HuH-7 (cell line): ENCODE data around the gene ERLIN1.

Experiments
- DNase-seq: peaks from one replicate; pipeline ENCODE4 v3.0.0; 2011; ENCODE audit warnings: low spot score

ERLIN1 gene

DNA sequence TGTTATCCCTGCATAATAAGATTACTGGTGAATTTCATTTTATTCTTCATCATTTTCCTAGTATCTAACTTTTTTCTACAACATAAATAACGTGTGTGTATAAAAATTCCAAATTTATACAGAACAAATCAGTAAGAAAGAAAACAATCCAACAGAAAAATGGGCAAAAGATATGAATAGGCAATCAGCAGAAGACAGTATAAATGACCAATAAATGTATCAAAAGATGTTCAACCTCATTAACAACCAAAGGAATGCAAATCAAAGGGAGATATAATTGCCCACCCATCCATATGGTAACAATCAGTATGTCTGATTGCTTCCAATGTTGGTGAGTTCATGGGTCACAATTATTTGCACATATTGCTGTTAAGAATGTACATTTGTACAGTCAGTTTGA is 13.5 kb downstream of the ERLIN1 start:
- DNase-seq, result no peak

DNA sequence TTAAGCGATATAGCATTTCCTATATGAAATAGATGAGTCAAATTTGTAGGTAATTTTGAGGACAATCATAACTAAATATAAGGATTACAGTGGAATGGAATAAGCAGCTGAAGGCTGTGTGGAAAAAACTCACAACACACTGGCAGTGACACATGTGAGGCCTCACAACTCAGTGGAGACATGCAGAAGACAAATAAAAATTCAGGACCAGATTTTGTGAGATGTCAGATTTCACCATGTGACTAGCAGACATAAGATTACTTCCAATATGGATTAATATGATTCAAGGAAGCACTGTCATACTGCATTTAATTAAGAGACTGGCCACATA is 17.6 kb downstream of the ERLIN1 start:
- no peak for DNase-seq

DNA sequence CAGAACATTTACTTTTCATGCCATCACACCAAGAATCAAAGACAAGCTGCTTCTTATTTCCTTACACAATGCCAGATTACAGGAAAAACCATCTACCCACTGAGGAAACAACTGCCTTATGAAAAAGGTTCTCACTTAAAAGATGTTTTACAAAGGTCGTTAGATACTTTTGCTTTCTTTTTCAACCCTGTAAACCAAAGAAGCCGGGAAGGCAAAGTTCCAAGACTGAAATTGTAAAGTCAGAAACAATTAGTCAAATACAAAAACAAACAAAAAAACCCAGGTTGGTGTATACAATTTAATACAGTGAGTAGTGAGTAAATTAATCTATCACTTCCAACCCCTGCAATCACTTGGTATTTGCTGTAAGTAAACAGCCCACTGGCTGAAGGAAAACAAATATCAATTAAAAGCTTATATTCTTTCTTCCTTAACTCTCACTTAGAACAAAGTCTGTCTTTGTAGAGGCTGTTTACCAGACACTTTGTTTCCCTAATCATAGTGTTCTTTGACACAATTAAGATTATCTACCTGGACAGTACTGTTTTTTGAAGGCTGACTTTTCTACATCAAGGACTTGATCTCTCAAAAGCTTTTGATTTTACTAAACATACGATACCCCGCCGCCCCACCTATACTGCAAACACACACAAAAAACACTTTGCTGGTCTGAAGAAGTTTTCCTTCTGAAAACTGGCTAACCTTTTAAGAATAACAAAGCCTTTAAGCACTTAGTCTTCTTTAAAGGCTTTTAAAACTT is 18.1 kb downstream of the ERLIN1 start:
- no peak for DNase-seq

DNA sequence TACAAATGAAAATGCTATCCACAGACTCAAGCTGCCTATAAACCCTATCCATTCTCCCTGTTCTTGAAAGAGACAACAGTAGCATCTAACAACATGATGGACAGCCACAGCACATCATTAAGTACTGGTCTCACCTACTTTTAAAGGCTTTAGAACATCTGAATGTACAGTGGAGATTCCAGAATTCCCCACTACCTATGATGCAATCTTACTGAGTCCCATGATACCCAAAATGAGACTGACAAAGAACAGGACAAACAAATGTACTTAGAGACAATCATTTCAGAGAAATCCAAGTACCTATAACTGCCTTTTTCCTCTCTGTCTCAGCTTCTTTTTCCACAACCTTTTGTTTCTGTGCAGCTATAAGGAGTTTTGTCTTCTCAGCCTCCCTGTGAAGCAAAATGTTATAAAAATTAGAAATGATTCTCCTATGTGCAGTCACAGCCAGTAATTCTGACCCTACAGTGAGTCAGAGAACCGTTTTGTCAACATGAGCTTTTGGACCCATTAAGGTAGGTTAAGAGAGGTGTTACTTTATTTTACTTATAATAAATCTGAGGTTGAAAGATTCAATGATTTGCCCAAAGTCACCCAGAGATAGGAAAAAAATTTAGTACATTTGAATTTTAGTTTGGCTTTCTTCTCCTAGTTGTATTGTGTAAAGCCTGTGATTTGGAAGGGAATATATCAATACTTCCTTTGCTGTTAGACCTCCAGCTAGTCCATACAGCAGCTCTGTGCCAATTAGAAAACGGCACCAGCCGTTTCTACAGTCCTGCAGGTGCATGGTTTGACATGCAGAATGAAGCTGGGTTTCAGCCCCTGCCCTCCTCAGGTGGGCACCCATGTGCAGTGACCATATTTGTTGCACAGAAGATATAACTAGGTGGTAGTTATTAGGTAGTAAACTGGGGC is 21.9 kb downstream of the ERLIN1 start:
- no peak for DNase-seq

DNA sequence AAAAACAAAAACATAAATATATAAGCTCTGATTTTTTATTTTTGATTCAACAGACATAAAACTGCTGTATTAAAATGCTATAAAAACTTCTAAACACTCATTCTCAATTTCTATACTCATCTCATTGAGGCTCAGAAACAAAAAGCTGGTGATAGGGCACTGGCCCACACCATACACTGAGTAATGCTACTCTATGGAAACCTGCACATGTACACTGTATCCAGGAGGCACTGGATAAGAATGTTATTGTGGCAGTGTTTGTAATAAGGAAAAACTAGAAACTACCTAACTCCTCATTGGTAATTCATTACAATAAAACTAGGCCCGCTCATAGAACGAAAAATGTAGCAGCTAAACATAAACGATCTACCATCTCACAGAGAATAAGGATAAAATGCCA is 23.1 kb downstream of the ERLIN1 start:
- DNase-seq, result no peak

DNA sequence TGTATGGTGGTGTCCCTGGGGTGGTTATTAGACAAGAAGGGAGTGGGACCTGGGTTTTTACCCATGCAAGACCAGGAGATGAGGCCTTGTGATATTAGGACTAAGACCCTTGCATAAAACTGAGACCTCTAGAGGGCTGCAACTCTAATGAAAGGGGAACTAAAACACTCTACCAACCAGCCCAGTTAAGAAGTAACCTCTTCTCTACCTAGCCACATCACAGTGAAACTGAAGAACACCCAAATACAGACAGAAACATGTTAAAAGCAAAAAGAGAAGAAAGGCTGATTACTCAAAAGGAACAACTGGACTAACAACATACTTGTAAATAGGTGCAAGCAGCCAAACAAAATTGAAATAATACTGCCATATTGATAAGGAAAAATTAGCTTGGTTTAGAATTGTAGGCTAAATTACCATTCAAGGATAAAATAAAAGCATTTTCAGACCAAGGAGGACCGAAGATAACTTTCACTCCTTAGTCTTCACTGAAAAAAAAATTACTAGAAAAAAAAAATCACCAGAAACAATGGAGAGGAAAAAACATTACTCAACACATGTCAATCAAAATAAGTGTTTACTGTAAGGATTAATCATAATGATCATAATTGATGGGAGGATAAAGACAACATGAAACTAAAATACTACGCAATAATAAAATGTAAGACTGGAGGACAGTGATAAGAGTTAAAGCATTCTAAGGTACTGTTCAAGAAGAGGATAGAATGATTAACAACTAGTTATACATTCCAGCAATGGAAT is 27.6 kb downstream of the ERLIN1 start:
- no peak for DNase-seq

DNA sequence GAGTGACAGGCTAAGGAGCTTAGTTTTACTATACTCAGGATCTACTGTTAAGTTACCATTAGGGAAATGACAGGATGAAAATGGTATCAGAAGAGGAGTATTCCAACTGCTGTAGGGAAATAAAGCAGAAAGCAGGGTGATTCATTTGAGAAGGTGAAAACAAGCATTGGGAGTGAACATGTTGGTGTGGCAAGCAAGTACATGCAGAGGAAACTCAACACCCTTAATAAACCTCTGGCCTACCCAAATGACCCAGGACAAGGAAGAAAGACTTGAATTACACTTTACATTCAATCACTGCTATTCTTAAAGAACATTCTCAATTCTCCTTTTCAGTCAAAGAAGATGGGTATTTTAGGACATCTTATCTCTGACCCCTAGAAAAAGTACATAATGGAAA is 28.7 kb downstream of the ERLIN1 start:
- DNase-seq, result no peak

DNA sequence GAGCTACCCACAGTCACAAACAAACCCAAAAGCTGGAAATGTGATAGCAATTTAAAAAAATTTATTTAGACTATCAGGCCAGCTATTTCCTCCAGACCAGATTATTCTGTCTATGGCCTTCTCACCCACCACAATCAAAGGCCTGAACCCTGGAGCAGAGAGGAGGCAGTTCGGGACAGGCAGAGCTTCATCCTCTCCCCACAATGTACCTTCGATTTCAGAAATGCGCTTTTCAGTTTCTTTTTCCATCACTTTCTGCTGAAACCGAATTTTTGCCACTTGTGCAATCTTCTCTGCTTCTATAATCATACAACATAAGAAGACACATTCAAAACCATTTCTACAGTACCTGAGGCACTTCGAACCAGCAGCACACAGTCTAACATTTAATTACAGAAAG is 29.9 kb downstream of the ERLIN1 start:
- no peak for DNase-seq

DNA sequence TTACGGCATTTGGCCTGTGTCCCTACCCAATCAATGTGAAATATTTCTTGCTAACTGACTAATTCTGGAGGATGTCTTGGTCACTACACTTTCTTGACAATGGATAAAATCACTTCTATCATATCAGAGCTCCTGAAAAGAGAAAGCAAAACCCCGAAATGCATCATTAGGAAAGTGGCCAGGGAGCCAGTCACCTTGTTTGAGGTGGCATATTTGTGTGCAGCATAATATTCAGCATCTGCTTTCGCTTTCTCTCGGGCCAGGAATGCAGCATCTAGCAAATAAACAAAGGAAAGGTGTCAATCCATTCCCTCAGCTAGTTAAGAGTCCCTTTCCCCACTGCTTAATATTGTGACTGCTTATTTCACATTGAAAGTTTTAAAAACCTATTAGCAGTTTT is 31.2 kb downstream of the ERLIN1 start:
- no peak for DNase-seq

DNA sequence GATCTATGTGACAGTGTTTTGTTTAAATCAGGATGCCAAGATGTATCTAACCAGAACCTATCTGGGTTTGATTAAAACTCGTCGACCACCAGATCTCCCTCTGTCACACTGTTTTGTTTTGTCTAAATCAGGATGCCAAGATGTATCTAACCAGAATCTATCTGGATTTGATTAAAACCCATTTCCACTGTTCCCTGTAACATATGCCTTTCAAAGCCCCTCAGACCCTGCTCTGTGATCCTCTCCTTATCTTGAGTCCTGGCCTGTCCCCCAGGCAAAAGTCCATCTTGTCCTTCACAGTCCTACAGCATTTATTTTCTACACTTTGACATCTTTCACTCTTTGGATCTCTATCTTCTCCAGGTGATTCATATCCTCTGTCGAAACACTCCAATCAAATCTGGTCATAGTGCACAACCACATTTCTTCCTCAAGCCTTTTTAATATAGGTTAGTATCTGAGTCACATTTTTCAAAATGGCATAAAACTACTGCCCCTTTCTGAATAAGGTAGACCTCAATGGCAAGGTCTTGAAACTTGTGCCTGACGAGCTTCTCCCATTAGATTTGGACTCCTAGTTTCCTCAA is 32.5 kb downstream of the ERLIN1 start:
- DNase-seq, result no peak

DNA sequence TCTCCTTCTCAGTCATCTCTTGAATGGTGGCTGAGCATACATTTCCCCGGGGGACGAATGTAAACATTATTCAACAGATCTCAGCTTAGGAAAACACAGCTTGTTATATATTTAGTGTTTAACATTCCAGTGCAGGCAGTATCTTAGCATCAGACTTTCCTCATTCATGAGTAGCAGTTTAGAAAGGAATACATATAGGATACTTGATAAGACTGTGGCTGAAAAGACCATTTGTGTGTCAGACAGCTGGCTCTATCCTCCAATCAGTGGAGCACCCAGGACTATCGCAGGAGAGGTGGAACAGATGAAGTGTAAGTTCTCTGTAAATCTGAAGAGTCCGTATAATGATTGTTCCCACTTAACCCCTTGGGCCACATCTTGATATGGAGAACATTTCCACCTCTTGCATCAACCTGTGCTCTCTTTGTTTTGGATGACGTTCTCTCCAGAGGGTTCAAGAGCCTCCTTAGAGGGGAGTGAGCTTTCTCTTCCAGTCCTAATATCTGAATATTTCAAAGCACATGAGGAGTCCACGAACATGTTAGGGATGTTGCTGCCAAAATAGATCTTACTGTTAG is 34.0 kb downstream of the ERLIN1 start:
- no peak for DNase-seq

DNA sequence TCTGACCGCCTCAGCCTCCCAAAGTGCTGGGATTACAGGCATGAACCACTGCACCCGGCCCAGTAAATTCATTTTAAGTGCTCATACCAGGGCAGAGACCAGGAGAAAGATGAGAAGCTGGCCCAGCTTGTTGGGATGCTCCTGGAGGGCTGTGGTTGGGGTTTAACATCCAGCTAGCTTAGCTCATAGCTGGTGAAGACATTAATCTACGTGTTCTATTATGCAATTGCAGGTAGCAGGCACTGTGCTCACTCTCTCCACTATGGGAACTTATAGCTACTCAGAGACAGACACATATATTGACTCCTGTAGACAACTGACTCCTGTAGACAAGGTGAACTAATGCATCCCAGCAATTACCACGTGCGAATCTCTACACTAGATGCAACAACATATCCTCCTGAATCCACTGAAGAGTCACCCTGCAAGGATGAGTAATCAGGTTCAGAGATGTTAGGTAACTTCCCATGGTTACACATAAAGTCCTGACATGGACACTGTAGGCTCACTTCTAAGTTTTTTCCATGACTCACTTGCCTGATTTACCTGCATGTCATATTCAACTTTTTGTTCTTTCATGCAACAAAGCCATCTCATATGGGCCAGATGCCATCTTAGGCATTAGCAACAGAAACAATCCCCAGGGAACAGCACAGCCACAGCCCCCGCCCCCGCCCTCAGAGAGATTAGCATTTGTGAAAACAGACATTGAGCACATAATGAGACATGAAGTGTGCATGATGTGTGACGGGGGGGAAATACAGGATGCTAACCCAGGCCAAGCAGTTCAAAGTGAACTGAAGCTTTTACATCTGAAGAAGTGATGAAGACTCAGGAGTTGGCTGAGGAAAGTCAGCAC is 37.2 kb downstream of the ERLIN1 start:
- no peak for DNase-seq

DNA sequence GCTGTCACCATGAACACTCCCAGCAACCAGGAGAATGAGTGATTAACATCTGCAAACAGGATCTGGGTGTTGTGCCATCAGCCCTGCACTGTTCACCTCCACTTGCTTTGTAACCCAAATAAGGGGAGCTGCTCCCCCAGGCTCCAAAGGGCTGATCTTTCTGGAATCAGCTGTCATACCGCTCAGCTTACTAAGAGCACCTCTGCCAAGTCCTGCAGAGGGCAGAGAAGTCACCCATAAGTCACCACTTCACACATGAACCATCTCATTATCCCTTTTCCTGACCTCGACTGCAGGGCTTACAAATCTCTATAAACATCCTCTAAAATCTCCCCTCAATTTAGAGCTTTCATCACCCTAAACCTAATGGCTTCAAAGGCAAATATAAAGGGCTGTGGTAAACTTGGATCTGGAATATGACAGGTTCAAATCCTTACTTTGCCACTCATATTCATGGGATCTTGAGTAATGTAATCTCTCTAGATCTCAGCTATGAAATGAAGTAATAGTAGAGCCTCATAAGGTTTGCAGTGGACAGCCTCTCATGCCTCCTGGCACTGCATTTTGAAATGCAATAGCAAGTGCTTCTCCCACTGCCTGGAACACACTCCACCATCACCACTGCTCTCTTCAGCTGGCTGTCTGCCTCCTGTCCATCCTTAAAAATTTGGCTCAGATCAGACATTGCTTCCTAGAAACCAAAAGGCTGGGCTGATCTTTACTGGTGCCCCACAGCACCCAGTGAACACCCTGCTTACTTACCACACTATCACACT is 38.8 kb downstream of the ERLIN1 start:
- DNase-seq, result no peak

DNA sequence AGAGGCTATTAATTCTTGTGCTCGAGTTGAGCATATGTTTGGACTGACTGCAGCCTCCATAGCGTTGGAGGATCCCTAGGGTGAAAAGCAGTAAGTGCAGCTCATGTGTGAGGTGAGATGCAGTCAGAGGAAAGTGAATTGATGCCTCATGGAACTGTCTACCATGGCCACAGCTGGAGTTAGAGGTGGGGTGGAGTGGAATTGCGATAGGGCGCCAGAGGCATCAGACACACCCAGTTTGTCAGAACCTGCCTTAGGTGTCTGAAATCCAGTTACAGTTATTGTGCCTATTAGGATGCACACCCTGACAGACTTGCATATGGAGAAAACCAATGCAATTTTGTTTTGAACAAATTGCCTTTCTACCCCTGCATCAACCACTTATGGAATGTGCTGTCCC is 39.4 kb downstream of the ERLIN1 start:
- no peak for DNase-seq

DNA sequence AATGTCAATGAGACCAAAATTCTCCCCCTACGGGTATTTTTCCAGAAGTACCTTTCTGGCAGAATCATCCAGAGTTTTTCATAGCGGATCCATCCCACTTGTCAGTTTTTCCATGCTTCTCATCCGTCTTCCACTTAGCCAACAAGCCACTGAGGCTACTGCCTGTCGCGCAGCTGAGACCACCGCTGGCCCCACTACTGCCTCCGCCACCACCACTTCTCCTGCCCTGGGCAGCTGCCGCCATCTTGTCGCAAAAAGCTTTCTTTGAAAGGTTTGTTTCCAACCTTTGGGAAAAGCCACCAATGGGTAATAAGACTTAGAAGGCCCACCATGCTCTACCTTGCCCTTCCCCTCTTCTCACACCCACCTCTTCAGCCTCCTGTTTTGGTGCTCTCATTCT is 42.1 kb downstream of the ERLIN1 start:
- DNase-seq, result no peak

DNA sequence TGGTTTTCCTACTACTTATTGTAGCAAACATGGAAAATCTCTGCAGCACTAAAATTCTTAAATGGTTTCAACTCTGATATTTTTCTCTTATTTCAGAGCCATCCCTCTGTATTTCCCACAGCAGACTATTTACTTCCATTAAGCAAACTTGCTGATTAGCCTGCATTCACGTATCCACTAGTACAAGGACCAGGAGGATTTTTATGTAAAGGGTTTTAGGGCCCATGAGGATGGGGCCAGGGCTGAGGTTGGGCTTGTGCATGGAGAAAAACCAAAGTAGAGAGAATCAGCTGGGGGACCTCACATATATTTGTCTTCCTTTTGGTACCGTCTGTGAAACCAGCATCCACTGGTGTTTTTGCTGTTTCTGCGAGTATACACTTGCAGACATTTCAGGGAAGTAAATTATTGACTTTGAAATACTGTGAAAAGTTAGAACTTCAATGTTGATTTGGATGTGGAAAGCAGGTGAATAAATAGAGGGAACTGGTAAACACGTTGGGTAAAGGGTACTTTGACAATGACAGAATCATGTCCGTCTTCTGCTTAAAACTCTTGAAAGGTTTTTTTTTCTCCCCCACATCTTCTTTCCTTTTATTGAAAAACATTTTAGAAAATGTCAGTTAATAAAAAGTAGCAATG is 44.3 kb downstream of the ERLIN1 start:
- DNase-seq, result no peak

DNA sequence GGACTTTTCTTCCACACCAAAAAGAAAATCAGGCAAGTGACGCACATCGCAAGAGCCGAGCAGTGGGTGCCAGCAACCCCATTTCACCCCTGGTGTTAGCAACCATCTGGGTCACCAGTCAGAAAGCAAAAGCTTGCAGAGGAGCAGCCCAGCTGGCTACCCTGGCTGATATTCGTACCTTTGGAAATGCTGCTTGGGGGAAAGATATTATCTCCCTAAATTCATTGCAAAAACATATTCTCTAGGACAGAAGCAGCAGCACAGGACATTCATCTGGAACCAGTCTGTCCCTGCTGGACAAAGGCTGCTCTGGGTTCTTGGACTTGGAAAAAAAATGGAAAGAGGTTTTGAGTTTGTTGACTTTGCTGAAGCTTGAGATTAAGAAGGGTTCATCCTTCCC is 45.8 kb downstream of the ERLIN1 start:
- no peak for DNase-seq

DNA sequence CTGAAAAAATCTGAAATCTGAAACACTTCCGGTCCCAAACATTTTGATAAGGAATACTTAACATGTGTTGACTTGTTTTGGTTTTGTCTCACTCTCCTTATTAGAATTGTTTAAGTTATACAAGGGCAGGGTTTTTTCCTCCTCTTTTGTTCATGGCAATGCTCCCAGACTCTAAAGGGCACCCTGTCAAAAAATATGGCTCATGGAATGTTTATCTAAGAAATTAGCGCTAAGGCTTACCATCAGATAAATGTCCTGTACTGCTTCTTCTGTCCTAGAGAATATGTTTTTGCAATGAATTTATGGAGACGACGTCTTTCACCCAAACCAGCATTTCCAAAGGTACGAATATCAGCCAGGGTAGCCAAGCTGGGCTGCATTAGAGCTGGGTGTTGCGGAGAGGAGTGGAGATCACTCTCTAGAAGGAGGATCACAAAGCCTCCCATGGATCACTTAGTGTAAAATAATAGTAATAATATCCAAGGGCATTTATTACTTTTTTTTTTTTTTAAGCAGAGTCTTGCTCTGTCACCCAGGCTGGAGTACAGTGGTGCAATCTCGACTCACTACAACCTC is 46.8 kb downstream of the ERLIN1 start:
- no peak for DNase-seq

DNA sequence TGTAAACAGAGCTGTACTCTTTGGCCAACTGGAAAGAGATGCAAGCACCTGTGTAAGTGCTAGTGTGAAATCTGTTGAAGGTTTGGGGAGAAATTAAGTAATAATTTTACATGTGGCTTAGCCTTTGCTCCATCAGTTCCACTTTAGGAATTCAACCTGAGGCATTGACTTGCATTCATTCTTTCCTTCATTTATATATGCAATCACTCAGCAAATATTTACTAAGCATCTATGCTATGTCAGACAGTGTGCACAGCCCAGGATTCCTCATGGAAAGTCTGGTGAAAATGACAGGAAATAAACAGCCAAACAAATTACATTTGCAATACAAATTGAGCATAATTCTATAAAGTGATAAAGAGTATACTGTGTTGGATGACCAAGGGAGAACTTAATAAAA is 50.3 kb downstream of the ERLIN1 start:
- DNase-seq, result no peak
